Mammary epithelial cell (primary cell): ENCODE results near the gene CEP120.

Source experiments
- EZH2 ChIP-seq: IDR thresholded peaks from 2 replicates; pipeline ENCODE4 v1.6.1; 2012; ENCODE audit warnings: low read length, inconsistent platforms, borderline replicate concordance
- TF ChIP-seq, protein P1 (sequence below), 2 donors: IDR thresholded peaks in 1 of 2; conservative IDR thresholded peaks in 1 of 2; 2 replicates each; pipeline ENCODE4 v1.5.1; 2011 to 2012; ENCODE audit warnings: inconsistent platforms in 2 of 2, low read length in 2 of 2, mild to moderate bottlenecking in 2 of 2, control low read depth in 1 of 2, low read depth in 1 of 2; ENCODE audit not compliant: insufficient read depth in 1 of 2; ENCODE audit errors: extremely low read depth in 1 of 2

DNA sequence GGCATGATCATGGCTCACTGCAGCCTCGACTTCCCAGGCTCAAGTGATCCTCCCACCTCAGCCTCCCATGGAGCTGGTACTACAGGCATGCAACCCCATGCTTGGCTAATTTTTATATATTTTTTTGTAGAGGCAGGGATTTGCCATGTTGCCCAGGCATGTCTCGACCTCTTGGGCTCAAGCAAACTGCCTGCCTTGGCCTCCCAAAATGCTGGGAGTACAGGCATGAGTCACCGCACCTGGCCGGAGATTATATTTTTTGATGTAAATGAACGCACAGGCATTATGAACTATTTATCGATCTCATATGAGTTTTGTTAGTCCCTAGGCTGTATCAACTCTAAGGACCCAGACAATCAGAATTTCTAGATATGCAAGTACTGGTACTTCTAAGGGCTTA lies 25.5 kb upstream of the CEP120 start:
- TF ChIP-seq, protein P1, sequence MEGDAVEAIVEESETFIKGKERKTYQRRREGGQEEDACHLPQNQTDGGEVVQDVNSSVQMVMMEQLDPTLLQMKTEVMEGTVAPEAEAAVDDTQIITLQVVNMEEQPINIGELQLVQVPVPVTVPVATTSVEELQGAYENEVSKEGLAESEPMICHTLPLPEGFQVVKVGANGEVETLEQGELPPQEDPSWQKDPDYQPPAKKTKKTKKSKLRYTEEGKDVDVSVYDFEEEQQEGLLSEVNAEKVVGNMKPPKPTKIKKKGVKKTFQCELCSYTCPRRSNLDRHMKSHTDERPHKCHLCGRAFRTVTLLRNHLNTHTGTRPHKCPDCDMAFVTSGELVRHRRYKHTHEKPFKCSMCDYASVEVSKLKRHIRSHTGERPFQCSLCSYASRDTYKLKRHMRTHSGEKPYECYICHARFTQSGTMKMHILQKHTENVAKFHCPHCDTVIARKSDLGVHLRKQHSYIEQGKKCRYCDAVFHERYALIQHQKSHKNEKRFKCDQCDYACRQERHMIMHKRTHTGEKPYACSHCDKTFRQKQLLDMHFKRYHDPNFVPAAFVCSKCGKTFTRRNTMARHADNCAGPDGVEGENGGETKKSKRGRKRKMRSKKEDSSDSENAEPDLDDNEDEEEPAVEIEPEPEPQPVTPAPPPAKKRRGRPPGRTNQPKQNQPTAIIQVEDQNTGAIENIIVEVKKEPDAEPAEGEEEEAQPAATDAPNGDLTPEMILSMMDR (conservative IDR thresholded peaks at IDR 0.05 in 1 of 2, IDR thresholded peaks at IDR 0.05 in 1 of 2; ENCODE audit: extremely low read depth in 1 of 2, insufficient read depth in 1 of 2, low read depth in 1 of 2, low read length in 2 of 2) = no peak
- no peak for TF ChIP-seq EZH2
